GM21367 (cell line): ENCODE data around the gene BNIP5.

Experiments used
- ATAC-seq: cut with Tn5 transposase; IDR thresholded peaks from one replicate; pipeline ENCODE4 v1.9.1; 2021; ENCODE audit not compliant: unreplicated experiment

Gene BNIP5

DNA sequence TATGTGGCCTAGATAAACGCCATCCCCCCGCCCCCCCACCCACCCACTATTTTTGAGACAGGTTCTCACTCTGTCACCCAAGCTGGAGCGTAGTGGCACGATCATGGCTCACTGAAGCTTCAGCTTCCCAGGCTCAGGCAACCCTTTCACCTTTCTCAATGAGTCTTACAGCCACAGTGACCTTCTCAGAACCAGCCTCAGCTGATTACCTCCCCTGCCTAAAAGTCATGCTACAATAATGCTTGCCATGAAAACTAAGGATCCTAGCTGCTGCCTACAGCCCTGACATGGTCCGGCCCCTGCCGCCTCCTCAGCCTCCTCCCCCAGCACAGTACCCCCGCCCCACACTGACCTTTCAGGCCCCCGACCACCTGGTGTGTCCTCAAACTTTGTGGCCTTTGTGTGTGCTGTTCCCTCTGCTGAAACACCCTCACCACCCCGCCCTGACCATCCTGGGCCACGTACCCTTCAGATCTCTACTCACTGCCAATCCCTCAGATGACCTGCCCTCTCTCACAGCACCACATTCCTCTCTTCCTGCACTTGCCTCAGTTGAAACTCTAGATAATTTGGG lies 35.5 kb downstream of the BNIP5 start:
- no peak for ATAC-seq

DNA sequence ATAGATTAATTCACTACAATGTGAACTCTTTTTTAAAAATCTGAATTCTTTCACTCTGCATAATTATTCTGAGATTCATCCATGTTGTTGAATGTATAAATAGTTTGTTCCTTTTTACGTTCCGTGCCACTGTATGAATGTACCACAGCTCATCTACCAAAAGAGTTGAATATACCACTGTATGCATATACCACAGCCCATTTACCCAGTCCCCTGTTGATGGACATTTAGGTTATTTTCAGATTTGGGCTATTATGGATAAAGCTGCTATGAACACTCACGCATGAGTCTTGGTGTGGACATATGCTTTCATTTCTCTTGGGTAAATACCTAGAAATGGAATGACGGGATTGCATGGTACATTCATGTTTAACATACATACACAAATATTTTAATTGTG lies 38.7 kb downstream of the BNIP5 start:
- no peak for ATAC-seq

DNA sequence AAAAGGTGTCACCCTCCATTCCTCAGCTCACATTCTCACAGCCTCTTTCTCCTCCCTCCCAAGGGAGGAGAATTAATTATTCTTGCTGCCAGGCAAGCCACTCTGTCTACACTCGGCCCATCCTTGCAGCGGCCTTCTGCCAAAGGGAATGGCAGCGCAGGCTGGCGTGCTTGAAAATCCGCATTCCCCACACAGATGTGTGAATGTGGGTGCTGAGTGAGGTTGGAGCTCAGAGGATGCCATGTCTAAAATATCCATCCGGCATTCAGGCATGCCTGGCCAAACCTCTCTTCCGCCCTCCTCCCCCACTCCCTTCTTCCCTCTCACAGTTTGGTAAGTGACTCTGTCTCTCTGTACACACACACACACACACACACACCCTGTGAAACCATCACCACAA lies 39.2 kb downstream of the BNIP5 start:
- no peak for ATAC-seq

DNA sequence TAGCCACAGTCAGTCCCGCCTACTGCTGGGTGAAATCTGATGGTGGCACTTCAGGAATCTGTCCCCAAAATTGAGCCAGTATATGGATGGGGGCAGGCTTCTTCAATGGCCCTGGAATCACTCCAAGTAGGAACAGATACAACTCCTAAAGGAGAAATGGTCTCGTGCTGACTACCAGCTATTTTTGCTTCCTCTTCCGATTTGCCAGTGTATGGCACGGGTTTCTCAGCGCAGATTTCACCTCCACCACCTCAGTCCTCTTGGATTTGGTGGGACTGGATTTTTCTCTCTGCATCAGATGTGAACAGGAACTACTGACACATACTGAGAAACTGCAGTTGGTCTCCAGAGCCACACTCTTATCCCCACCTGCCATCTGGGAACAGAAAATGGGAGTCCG lies 39.6 kb downstream of the BNIP5 start:
- ATAC-seq: no peak

DNA sequence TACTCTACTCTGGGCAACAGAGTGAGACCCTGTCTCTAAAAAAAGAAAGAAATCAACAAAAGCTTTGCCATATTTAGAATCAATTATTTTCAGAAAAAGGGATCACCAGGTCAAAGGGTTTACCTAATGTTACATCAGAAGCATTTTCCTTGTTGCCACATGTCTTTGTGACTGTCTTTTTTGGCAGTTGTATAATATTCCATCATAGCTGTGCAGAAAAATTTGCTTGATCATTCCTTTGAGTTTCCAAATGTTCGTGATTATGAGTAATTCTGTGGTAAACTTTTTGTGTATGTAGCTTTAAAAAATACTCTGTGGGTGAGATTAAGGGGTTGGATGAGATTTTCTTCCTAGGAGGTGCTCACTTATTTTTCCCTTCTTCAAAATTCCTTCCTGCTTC lies 40.4 kb downstream of the BNIP5 start:
- no peak for ATAC-seq

DNA sequence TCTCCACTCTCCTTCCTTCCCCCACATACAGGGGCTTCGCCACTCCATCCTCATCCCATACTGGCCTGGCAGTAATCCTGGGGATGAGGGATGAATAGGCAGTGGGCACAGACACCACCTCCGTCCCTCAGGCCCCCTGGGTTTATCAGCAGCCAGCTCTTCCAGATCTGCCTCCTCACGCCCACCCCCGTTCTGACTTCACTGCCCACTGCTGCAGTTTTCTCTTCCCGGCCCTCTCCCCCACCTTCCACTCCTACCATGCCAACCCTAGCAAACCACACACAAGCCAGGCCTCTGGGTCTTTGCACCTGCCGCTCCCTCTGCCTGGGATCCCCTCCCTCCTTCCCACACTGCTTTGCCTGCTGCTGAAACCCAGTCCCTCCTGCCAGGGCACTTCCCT lies 44.5 kb downstream of the BNIP5 start:
- ATAC-seq: no peak

DNA sequence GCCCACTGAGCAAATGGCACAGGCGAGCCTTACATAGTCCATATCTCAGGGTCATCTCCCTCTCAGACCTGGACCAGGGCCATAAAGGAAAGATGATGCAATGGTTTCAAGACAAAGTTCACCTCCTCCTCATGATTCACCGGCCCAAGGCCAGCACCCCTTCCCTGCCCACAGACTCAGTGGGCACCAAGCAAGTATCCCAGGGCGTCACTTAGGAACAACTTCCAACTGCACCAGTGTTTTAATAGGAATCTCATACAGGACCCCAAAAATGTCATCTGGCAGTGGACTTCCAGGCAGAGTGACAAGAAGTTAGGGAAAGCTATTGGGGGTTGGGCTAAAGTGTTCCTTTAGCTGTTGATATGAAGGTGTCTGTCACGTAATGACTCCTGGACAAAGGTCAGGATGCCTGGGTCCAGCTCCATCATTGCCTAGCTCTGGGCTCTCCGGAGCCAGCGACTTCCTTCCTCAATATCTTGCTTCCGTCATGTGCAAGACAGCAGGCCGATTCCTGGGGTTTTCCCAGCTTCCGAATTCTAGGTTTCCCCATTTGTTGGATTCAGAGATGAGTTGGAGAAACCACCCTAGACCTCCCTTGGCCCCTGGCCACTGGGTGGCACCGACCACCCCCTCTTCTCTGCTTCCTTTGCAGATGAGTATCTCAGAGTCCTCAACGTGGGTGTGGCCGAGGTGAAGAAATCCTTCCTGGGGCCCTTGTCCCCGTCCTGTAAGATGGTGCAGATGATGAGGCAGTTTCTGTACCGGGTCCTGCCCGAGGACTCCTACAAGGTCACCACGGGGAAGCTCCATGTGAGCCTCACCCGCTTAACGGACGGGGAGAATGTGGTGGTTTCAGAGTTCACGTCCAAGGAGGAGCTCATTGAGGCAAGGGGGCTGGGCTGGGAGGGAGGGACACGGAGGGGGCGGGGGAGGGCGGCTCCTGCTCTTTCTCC lies 45.7 kb downstream of the BNIP5 start:
- ATAC-seq: no peak

DNA sequence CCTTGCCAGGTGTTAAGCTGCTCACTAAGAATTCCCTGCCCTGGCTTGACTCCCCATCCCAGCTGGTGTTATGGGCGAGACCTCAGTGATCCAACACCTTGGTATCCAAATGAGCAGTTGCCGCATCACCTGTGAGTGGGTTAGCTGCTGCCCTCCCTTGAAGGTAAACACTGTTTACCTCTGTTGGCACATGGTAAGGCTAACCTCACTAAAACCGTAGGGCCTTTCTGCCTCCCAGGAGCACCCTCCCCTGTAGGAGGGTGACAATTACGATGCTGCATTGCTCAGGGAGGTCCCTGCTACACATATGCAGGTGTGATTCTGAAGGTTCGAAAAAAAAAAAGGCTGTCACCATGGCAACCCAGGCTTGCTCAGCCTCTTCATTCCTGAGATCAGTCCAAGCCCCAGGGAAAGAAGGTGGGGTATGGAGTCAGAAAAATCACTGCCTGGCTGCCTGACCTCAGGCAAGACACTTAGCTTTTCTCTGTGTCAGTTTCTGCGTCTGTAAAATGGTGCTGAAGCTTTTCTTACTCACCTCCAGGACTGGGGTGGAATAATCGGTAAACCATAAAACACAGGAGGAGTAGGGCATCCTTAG lies 47.3 kb downstream of the BNIP5 start:
- ATAC-seq: no peak

DNA sequence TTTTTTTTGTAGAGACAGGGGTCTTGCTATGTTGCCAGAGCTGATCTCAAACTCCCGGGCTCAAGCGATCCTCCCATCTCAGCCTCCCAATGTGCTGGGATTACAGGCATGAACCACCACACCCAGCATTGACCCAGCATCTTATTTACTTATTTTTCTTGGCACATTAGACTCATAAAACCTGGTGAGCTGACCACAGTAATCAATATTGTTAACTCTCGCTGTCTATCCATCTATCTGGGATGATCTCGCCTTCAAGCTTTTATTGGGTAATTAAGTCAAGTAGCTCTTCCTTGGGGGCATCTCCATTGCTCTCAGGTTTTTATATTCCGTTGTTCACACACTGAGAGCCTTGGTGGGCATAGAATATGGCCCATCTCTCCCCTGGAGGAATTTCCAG lies 49.8 kb downstream of the BNIP5 start:
- ATAC-seq: no peak

DNA sequence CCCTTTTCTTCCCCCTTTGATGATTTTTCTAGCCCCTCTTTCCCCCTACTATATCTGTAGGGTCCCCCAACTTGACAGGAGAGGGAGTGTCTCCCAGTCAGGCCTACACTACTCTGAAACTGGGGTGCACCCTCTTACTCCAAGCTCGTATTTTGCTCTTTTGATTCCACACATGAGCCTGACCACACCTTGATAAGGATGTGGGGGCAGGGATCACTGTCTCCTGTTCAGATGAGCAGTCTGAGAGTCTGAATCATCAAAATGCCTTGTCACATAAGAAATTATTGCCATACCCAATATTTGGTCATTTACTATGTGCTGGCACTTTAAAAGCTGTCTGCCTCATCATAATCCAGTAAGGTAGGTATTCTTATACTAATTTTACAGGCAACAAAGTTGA lies 50.9 kb downstream of the BNIP5 start:
- ATAC-seq: no peak

DNA sequence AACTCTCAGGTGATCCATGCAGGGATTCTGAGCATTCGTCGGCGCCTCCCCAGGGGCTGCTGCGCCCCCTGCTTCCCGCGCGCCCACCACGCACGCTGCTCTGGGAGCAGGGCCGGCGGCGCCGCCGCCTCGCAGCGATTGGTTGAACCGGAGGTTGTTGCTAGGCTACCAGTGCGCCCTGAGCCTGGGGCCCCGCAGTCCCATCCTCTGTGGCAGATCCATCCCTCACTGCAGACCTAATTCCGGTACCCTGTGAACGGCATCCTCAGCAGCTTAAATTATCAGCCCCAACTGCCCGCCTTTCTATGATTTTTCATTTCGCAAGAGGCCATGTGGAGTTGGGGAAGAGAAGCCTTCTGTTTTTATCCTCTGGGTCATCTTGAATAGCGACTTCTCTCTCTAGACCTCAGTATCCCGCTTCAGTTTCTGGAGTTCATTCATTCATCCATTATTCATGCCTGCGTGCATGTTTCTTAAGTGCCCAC lies 51.5 kb downstream of the BNIP5 start:
- ATAC-seq: no peak

DNA sequence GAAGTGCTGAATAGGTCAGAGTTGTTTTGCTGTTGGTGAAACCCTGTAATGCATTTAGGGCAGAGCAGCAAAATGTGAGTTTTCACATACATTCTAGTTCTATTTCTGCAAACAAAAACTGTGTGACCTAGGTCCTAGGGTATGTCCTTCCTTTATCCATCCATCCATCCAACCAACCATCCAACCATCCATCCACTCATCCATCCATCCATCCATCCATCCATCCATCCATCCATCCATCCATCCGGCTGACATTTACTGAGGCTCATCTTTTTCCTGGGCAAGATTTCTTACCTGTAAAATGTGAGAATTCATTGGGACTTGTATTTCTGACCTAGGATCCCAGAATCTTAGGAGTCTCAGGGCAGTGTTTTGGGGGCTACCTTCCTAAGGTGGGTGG lies 52.3 kb downstream of the BNIP5 start:
- ATAC-seq: no peak

DNA sequence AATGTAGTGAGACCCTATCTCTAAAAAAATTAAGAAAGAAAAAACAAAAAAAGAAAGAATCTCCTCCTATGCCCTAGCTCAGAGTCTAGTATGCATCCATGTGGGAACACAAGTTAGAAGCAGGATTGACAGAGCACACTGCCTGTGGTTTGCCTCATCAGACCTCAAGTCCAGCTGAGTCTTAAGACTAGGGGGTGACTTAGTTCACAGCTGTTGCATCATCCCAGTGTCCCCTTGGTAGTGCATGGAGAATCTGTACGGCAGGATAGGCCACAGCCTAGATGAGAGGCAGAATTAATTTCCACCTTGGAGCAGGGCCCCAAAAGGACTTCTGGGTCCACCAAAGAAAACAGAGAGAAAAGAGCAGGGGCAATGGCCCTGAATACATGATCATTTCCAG lies 53.1 kb downstream of the BNIP5 start:
- ATAC-seq: no peak

DNA sequence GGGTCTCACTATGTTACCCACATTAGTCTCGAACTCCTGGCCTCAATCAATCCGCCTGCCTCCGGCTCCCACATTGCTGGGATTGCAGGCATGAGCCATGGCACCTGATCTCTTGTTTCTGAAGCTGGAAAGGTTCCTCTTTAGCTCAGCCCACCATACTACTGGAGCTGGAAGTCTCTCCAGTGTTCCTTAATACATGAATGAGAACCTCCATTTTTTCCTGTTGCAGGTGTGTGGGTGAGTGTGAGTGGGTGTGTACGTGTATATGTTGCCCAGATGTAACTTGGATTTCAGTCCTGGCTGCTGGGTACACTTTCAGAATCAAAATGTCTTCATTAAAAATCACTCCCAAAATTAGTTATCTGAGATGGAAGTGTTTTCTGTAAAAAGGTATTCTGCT lies 55.7 kb downstream of the BNIP5 start:
- no peak for ATAC-seq

DNA sequence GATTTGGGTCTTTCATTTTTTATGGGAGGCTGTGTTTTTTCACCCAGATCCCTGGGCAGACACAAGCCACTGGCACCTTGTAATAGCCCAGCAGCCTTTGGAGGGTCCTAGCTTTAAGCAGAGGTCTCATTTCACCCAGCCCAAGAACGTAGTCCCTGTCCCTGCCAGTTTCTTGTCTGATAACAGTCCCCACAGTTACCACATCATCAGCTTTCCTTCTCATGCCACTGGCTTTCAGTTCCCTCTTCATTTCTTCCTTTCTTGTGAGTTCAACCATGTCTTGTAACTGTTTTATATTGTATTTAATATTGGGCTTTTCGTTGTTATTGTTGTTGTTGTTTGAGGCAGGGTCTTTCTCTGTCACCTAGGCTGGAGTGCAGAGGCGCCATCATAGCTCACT lies 56.2 kb downstream of the BNIP5 start:
- ATAC-seq: no peak

DNA sequence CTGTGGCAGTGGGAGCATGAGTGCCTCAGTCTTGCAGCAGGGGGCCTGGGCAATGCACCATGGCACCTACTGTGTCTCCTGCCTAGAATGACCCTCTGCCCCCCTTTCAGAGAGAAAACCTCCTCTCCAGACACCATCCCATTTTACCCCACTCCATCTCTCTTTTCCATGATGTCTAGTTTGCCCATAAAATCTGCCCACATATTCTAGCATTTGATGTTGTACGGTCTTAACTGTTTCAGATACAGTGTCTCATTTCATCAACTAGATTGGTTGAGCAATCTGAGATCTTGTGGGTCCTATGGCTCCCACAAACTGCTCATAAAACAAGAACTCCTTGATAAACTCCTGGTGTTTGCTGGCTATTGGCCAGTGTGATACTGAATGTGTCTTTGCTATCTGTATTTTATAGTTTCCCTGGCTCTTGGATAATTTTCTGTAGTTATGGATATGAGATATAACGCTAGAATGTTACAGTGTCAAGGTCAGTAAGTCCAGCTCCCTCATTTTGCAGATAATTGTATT lies 58.7 kb downstream of the BNIP5 start:
- ATAC-seq: no peak

DNA sequence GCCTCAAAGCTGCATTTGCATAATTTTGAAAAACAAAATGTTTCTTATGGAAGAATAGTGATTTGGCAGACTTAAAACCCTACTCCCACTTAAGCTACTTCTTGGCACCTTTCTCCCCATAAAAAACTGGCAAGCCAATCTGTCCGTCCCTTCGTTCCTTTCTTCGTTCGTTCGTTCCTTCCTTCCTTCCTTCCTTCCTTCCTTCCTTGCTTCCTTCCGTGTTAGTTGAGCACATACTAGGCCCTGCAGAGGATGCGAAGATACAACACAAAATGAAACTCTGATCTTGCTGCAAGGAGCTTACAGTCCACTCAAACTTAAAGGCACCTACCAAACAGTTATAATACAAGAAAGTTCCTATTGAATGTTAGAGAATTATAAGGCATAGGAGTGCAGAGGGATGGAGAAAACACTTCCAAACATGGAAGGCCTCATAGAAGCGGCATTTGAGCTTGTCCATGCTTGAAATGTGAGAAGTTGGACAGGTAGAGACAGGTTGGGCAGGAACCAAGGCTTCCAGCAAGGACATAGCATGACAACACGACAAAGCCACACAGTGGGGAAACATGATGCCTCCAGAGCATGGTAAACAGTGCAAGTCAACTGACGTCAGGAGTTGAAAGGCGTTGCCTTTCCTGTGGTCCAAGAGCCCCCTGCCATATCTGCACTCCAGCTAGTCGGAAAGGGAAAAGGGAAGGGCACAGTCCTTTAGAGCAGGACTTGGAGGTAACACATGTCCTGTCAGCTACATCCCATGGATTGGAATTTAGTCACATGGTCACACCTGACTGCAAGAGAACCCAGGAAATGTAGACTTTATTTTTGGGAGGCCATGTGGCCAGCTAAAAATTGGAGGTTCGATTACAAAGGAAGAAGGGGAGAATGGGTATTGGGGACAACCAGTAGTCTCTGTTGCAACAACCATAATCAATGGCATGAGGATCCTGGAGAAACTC lies 59.8 kb downstream of the BNIP5 start:
- no peak for ATAC-seq

DNA sequence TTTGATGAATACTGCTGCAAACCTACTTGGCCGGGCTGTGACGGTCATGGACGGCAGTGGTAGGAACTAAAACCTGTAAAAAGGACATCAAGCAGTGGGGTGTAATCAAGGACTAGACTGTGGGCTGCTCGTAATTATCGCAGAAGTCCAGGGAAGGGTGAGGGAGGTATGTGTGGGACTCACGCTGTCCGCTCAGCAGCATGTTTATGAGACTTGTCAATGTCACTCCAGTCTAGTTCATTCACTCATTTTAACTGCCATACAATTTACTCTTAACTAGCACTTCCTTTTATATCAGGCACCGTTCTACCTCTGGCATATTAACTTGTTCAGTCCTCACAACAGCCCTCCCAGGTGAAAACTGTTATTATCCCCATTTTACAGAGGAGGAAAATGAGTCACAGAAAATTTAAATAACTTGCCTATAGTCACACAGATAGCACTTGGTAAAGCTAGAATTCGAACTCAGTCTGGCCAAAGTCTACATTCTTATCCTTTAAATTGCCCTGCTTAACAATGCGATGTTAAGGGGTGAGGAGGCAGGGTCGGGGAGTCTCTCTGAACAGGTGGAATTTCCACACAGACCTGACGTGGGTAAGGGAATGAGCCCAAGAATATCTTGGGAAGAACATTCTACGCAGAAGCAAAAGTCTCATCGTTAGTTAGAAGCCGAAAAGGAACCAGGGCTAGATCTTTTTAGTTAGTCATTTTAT lies 62.7 kb downstream of the BNIP5 start:
- ATAC-seq: no peak

DNA sequence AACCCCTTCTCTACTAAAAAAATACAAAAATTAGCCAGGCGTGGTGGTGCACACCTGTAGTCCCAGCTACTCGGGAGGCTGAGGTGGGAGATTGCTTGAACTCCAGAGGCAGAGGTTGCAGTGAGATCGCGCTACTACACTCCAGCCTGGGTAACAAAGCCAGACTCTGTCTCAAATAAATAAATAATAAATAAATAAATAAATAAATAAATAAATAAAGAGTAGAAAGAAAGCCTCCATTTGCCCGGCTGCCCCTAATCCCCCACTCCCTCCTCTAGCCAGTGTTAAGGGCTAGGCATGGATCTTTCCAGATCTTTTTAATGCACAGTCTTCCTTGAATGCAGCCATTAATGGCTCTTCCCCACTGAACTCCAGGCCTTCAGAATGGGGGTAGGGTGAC lies 63.6 kb downstream of the BNIP5 start:
- no peak for ATAC-seq

DNA sequence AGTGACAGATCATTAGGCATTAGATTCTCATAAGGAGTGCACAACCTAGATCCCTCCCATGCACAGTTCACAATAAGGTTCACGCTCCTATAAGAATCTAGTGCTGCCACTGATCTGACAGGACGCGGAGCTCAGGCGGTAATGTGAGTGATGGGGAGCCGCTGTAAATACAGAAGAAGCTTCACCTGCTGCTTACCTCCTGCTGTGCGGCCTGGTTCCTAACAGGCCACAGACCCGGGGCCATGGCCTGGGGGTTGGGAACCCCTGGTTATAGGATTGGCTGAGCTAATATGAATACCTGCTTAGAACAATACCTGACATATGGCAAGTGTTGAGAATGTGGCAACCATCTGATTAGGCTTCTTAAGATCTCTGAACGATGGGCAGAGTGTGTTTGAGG lies 64.5 kb downstream of the BNIP5 start:
- ATAC-seq: no peak
